Heart right ventricle (tissue), 16 donors: ENCODE data around the gene LRP6. TPM values are rescaled to one million over a fixed set of nuclear protein-coding genes. Genes with fewer than 3 reads are reported as not detected.

Source experiments
- ATAC-seq, 8 donors: fragments of 200-7000 bp; cut with Tn5 transposase; one replicate each; pipeline ENCODE4 v1.9.1; 2020; ENCODE audit warnings: mild to moderate bottlenecking in 8 of 8, moderate library complexity in 8 of 8, moderate number of reproducible peaks in 1 of 8
- DNase-seq, 2 donors: peaks; one replicate each; pipeline ENCODE4 v3.0.0-alpha.2; 2020
- H3K27ac ChIP-seq, 10 donors: fragments of 200-600 bp; sonication (generic) in 2 of 10; one replicate each; pipeline versions ENCODE4 v1.5.0 to v1.8.0; 2020 to 2022; ENCODE audit warnings: mild to moderate bottlenecking in 3 of 10
- H3K27me3 ChIP-seq, 7 donors: fragments of 200-600 bp; one replicate each; pipeline ENCODE4 v1.8.0; 2021 to 2022; ENCODE audit warnings: mild to moderate bottlenecking in 2 of 7
- H3K36me3 ChIP-seq, 9 donors: fragments of 200-600 bp; sonication (generic) in 1 of 9; one replicate each; pipeline versions ENCODE4 v1.5.0 to v1.8.0; 2020 to 2022; ENCODE audit warnings: mild to moderate bottlenecking in 2 of 9
- H3K4me1 ChIP-seq, 9 donors: fragments of 200-600 bp; sonication (generic) in 1 of 9; one replicate each; pipeline versions ENCODE4 v1.5.0 to v1.8.0; 2020 to 2022; ENCODE audit warnings: mild to moderate bottlenecking in 4 of 9
- H3K4me3 ChIP-seq, 10 donors: fragments of 200-600 bp; sonication (generic) in 2 of 10; one replicate each; pipeline versions ENCODE4 v1.5.0 to v1.8.0; 2020 to 2022; ENCODE audit warnings: mild to moderate bottlenecking in 7 of 10, moderate library complexity in 2 of 10
- H3K9me3 ChIP-seq, 11 donors: fragments of 200-600 bp in 10 of 11; sonication (generic) in 2 of 11; one replicate each; pipeline versions ENCODE4 v1.5.0 to v1.8.0; 2013 to 2022; ENCODE audit warnings: mild to moderate bottlenecking in 2 of 11, control low read depth in 1 of 11, moderate library complexity in 1 of 11
- WGBS, 2 donors: extraction: QIAGEN DNeasy Blood & Tissue Kit; methylation state at CpG; one replicate each; pipeline ENCODE4 v1.1.7; 2013; ENCODE audit warnings: inconsistent platforms in 1 of 2; 5-methylcytosine and 5-hydroxymethylcytosine counted together
- intact Hi-C, 10 donors: fragments of 100-400 bp; cut with DNase I; formaldehyde crosslinking; loops; one replicate each; pipeline versions ENCODE4 v1.11.1 to v1.14.2; 2022
- polyA plus RNA-seq, 2 donors: library from polyadenylated mRNA; stranded (reverse); fragments of 200-250 nt; gene quantifications; one replicate each; pipeline ENCODE4 v1.2.3, GENCODE V29; 2013
- total RNA-seq, 10 donors: library from RNA; stranded (reverse); fragmentation: NEBNext Ultra II Directional in 3 of 10; extraction: Animal tissue kit (Norgen Biotek cat#: 25700) in 3 of 10; gene quantifications; one replicate each; pipeline versions ENCODE4 v1.2.1 to v1.2.4, GENCODE V29; 2021 to 2023
- TF ChIP-seq, protein P1 (sequence below), 9 donors: fragments of 200-600 bp; sonication (generic) in 2 of 9; IDR thresholded peaks; one replicate each; pipeline versions ENCODE4 v1.5.0 to v1.8.0; 2021 to 2022; ENCODE audit warnings: antibody characterized with exemption in 9 of 9, mild to moderate bottlenecking in 5 of 9, moderate library complexity in 1 of 9
- donor health status: Arrhythmogenic right ventricular cardiomyopathy.
- donor health status: ischemic (EF 13 %, LVEDD 7.1; RV severe dilation, severe dysfunction).
- donor health status: healthy with polysubstance abuse.
- donor health status: DM: no; HTN: yes; CAD: no.
- donor health status: DM: no; HTN: no; CAD: no.
- donor health status: ischemic (EF 25% LVEDD 6.9; RV normal size, moderate dysfunction).
- donor health status: ischemic (EF 25% LVEDD 5.7; RV mildly dilated, moderate dysfunction).
- donor health status: healthy.
- donor health status: DM: yes; HTN: yes; CAD: no.
- donor health status: Ischemic cardiomyopathy.
- donor health status: ischemic (EF 35%, LVEDD 5.7; RV mildly dilated, moderate dysfunction).
- donor health status: nonischemic (EF 11% LVEDD 7.7; RV severe dilation, severe dysfunction).
- donor health status: DM: yes; HTN: yes; CAD: no.
- donor health status: PGD.
- donor health status: ischemic (EF 29% LVEDD 5.4; RV normal size, mild dysfunction).
- donor health status: nonischemic (EF 23%, LVEDD 6.1; RV moderate dilation, normal function).

Gene LRP6
- total and polyA plus RNA-seq, 12 donors = 3.1 to 31.1 (median 24.8) TPM

GRCh38 chr12:12302976-12303375 lies 36.1 kb upstream of the LRP6 start:
- H3K9me3 ChIP-seq = peaks cover 0 to 7% (median 0%) of the 10 kb centered on the region in 11 donors
- DNase-seq (no peak), ATAC-seq (no peak)
- WGBS, 2 donors = 98% methylated on average over 2 of the region's 2 CpGs
- intact Hi-C loops = no loop called here
- H3K4me3 ChIP-seq = no peak overlapping the region
- H3K4me1 ChIP-seq = no peaks in the 10 kb centered on the region
- H3K27me3 ChIP-seq = no peaks in the 10 kb centered on the region
- TF ChIP-seq, protein P1, sequence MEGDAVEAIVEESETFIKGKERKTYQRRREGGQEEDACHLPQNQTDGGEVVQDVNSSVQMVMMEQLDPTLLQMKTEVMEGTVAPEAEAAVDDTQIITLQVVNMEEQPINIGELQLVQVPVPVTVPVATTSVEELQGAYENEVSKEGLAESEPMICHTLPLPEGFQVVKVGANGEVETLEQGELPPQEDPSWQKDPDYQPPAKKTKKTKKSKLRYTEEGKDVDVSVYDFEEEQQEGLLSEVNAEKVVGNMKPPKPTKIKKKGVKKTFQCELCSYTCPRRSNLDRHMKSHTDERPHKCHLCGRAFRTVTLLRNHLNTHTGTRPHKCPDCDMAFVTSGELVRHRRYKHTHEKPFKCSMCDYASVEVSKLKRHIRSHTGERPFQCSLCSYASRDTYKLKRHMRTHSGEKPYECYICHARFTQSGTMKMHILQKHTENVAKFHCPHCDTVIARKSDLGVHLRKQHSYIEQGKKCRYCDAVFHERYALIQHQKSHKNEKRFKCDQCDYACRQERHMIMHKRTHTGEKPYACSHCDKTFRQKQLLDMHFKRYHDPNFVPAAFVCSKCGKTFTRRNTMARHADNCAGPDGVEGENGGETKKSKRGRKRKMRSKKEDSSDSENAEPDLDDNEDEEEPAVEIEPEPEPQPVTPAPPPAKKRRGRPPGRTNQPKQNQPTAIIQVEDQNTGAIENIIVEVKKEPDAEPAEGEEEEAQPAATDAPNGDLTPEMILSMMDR (IDR thresholded peaks at IDR 0.05) = no peak
- H3K27ac ChIP-seq = no peak overlapping the region
- H3K36me3 ChIP-seq = no peaks in the 10 kb centered on the region

GRCh38 chr12:12301122-12301521 lies 34.3 kb upstream of the LRP6 start:
- Histone ChIP-seq H3K4me1 (no peaks in the 10 kb centered on the region), H3K27me3 (no peaks in the 10 kb centered on the region), H3K27ac (no peak overlapping the region), H3K4me3 (no peak overlapping the region), H3K36me3 (no peaks in the 10 kb centered on the region), H3K9me3 (peaks cover 0 to 7% (median 0%) of the 10 kb centered on the region in 11 donors)
- no peak for DNase-seq
- no peak for ATAC-seq
- 94 to 95% methylated on average over 2 of the region's 2 CpGs for WGBS, 2 donors
- TF ChIP-seq, protein P1 (IDR thresholded peaks at IDR 0.05) = no peak
- intact Hi-C loops = no loop called here

DNA sequence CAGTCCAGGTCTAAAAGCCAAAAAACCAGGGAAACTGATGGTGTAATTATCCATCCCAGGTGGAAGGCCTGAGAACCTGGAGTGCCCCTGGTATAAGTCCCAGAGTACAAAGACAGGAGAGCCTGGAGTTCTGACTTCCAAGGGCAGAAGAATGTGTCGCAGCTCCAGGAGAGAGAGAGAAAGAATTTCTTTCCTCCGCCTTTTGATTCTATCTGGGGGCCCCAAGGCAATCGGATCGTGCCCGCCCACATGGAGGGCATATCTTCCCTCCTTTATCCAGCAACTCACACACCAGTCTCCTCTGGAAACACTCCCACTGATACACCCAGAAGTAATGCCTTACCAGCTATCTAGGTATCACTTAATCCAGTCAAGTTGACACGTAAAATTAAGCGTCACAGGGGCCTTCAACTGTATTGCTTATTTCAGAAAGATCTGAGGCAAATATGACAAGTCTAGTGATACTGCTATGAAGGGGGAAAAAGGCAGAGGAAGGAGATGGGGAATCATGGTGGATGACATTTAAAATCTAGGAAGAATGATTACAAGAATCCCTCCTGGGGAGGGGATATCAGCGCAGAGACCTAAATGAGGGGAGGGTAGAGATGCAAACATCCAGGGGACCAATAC lies 30.5 kb upstream of the LRP6 start:
- no peak for ATAC-seq
- no peaks in the 10 kb centered on the region for H3K9me3 ChIP-seq
- H3K36me3 ChIP-seq = no peaks in the 10 kb centered on the region
- DNase-seq = no peak
- 71 to 73% methylated on average over 8 of the region's 8 CpGs for WGBS, 2 donors
- intact Hi-C loops = no loop called here
- no peaks in the 10 kb centered on the region for H3K27me3 ChIP-seq
- TF ChIP-seq, protein P1 (IDR thresholded peaks at IDR 0.05) = no peak
- peaks cover 0 to 6% (median 0%) of the 10 kb centered on the region in 9 donors for H3K4me1 ChIP-seq
- H3K27ac ChIP-seq = no peak overlapping the region
- no peak overlapping the region for H3K4me3 ChIP-seq

DNA sequence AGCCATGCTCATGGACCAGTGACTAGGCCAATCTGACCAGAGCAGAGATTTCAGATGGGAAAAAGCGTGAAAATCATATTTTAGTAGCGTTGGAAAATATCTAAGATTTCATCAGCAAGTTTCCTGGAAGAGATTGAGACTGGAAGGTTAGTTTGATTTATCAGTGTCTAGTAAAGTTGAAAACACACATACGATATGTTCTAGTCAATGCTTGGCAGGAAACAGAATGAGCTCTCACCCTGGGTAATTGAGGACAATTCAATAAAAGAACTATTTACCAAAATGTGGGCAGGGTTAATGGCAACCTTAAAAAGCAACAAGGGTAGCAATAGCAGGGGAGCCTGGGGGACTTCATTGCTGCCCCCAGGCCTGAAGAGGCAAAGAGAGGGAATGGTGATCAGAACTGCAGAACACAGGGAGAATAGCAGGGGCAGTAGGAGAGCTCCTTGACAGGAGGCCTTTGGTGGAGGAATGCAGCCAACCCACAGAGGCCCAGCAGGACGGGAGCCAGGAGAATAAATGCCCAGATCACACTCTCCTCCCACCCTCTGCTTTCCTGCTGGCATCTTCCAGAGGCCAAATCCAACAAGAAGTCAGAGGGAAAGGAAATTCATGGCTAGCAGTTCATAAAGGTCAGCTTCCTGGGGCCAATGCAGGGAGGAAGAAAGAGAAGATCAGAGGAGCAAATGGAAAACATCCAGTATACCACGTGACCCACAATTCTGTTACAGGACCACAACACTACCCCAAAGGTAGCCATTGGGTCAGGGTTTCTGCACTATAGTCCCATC lies 27.6 kb upstream of the LRP6 start:
- H3K36me3 ChIP-seq = no peaks in the 10 kb centered on the region
- peaks cover 0 to 6% (median 0%) of the 10 kb centered on the region in 9 donors for H3K4me1 ChIP-seq
- H3K9me3 ChIP-seq = no peaks in the 10 kb centered on the region
- 65 to 72% methylated on average over 5 of the region's 5 CpGs for WGBS, 2 donors
- H3K27me3 ChIP-seq = no peaks in the 10 kb centered on the region
- no peak overlapping the region for H3K4me3 ChIP-seq
- no peak overlapping the region for H3K27ac ChIP-seq
- TF ChIP-seq, protein P1 (IDR thresholded peaks at IDR 0.05) = no peak
- ATAC-seq = peak in 1 of 8 donors; percentile 46
- intact Hi-C loops = no loop called here
- no peak for DNase-seq
